Measurements from ENCODE around the gene DYNLT1.
"Not testable (repeated sequence)": the region's sequence is repeated elsewhere in the genome, so short reads cannot be mapped to it uniquely, and the experiment has no call there.

DYNLT1 gene

DNA sequence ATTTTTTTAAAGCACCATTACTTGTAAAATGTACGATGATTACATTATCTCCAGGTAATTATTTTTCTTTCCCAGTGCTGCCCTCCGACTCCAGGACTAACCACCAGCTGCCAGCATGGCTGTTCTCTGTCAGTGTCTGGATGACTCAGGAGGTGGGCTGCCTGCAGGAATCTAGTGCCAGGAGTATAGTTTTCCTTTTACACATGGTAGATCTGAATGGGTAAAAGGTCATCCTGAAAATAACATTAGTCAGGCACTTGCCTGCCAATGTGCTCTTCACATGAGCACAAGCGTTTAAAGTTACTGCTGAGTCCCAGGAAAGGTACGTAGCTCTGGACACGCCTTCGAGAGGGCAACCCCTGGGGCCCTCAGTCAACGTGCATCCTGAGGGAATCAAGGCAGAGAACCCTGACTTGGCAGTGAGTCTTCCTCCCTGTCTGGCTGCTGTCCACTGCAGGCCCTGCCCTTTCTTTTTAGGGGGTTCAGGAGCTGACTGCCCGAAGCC lies 2.4 kb downstream of the DYNLT1 start:
- DNase-seq (ENCODE audit: low spot score) = no peak

DNA sequence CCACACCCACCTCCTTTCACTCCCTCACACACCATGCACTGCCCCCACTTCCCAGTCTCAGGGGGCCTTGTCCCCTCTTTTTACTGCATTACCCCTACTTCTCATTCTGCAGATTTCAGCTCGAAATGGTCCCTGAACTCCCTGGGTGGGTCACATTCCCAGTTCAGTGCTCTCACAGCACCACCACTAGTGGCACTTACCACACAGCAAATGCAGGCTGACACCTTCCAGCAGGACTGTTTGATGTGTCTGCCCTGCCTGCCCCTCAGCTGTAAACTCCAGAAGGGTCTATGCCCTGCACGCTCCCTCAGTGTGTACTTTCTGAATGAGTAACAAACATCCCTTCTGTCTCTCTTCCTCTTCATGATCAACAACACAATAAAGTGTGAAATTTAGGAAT lies 4.0 kb downstream of the DYNLT1 start:
- no peak for DNase-seq (ENCODE audit: low spot score)

DNA sequence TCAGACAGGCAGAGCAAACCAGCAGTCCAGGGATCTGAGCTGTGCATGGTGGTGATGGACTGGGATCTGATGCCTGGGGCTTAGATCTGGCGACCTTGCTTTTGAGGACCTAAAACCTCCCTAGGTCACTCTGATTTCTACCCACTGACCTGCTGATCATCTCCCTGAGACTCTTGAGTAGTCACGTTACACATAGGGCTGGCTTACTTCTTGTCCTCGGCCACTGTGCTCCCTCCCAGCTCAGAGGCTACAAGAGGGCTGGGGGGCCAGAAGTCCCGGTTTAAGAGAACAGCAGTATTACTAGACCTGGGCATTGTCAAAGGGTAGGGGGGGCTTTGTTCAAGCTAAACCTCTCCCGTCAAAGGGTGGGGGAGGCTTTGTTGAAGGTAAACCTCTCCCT lies 5.5 kb downstream of the DYNLT1 start:
- DNase-seq (ENCODE audit: low spot score) = no peak

DNA sequence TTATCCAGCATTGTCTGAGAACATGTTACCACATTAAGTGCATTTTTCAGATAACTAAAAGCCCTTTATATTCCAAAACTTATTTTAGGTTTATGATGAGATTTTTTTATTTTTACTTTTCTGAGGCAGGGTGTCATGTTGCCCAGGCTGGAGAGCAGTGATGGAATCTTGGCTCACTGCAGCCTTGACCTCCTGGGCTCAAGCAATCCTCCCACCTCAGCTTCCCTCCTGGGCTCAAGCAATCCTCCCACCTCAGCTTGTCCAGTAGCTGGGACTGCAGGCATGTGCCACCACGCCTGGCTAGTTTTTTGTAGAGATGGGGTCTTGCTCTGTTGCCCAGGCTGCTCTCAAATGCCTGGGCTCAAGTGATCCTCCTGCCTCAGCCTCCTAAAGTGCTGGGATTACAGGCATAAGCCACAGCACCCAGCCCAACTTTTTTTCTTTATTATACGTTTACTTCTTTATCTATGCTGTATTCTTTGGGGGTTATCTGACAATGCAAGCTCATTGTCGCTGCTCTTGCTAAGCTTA lies 6.2 kb downstream of the DYNLT1 start:
- no peak for DNase-seq (ENCODE audit: low spot score)

DNA sequence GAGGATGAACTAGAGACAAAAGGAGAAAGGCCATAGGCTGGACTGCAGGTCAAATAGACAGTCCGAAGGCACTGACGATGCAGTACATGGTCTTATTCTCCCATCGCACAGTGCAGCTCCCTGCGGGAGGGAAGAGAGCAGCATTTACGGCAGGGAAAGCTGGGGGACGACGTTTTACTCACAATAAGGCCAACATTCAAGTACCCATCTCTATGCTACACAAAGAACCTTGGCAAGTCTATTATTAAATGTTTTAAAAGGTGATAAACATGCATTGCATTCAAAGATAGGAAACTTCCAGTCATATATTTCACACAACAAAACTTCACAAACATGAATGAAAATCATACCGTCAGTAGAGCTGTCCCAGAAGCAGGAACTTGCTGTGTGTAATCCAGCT lies 7.8 kb downstream of the DYNLT1 start:
- no peak for DNase-seq (ENCODE audit: low spot score)

DNA sequence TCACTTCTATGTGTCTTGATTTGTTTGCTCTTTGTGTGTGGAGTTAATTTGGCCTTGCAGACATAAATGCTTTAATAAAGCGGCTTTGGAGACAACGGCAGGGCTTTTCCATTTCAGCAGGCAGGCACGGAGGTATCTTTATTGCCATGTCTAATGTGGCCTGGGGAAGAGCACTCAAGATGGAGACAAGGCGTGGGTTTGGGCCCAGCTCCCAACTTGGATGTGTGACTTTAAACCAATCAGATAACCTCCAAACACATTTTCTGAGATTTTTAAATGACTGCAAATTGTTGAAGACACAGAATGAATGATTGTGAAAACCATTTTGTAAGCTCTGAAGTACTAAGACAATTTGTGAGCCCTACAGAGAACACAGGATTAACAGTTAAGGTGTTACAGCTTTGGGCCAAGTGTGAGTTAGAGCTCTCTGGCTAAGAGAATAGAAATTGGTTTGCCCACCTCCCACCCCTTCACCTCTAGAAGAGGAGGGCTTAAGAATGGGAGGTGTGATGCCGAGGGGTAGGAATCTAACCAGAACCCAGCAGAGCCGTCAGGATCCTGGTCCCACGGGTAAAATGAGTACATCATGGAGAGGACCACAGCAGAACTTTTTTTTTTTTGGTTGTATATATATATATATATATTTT lies 9.0 kb downstream of the DYNLT1 start:
- no peak for DNase-seq (ENCODE audit: low spot score)

DNA sequence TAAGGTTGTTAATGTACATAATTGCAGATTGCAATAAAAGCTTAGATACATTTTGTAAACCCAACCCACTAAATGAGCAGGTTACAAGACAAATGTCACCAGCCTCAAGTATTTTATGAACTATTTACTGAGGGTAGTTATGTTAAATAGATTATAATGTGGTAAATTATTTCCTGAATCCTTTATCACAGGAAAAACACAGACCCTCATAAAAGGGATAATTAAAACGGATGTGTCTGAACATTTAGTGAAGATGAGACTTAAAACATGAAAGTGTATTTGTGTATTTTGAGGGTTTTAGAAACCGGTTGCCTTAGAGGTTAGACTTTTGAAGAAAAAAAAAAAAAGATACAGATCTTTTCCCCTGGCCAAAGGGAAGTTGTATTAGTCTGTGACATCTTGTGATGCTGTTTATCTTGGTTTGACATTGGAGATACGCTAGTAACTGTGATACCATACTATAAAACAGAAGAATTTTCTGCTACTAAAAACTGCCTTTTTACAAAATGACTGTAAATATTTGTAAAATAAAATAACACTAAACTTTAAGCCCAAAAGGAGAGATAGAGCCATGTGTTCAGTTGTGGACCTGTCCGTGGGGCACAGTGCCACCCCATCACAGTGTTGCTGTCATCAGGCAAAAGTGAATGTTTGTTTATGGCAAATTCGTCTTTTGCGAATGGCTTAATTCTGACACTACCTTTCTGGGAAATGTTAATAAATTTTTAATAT lies 9.7 kb downstream of the DYNLT1 start:
- no peak for DNase-seq (ENCODE audit: low spot score)

DNA sequence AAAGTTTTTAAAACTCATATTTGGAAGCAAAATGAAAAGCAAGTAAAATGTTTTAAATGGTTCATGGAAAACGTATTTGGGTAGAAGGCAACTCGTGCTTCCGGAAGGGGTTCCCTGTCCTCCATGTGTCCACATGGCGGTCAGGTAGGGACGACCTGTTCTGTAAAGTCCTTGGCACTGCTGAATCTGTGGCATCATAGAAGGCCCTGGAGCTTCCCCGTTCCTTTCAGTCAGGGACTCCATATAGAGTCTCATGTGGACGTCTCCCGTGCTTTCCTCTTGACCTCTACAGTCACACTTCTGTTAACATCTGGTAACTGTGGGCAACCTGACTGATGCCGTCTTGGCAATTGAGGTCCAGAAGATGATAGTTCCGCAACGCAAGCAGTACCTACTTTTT lies 11.4 kb downstream of the DYNLT1 start:
- no peak for DNase-seq (ENCODE audit: low spot score)

DNA sequence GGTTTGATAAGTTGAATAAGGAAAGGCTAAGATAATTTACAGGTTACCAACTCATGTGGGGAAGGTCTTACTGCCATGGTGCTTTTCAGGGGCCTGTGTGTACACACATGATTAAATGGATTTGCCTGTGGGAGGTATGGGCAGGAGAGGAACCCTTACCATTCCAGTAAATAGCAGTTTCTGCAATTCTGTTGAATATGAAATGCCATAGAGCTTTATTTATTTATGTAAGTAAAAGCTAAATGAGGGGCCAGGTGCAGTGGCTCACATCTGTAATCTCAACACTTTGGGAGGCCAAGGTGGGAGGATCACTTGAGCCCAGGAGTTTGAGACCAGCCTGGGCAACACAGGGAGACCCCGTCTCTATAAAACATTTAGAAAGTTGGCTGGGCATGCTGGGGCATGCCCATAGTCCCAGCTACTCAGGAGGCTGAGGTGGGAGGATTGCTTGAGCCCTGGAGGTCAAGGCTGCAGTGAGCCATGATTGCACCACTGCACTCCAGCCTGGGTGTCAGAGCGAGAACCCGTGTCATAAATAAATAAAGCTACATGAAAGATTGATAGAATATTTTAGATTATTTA lies 11.9 kb downstream of the DYNLT1 start:
- DNase-seq (ENCODE audit: low spot score) = not testable (repeated sequence)

DNA sequence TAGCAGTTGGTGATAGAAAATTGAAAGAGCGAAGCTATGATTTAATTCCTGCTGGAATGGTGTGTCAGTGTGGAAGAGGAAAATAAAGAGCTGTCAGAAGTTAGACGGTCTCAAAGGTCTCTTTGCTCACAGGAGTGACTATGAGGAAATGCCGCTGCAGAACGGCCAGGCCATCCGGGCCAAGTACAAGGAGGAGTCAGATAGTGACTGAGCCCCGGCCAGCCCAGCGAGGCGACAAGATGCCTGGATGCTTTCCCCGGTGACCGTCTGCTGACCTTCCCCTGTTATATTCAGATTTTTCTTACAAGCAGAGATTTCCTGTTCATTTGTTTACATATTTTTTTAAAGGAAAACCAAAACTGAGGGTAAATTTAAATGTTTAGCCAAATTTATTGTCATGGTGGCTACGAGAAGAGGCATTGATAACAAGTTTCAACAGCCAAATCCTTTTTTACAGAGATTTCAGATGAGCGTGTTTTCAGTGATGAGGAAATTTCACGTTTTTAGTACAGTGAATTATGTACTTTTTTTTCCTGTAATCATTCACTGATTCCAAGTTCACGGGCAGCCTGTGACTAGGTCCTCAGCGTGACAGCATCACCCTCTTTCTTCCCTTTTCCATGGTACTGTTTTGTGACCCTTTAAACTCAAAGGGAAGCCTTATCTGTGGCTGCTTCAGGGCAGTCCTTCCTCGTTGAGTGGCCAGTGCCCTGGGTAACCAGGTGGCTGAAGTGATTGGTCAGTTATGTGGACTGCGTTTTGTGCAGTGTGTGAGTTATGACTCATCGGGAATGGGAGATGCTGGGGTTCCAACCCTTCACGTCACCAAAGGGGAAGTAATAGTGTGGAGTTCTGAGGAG lies 12.6 kb downstream of the DYNLT1 start:
- no peak for DNase-seq (ENCODE audit: low spot score)

DNA sequence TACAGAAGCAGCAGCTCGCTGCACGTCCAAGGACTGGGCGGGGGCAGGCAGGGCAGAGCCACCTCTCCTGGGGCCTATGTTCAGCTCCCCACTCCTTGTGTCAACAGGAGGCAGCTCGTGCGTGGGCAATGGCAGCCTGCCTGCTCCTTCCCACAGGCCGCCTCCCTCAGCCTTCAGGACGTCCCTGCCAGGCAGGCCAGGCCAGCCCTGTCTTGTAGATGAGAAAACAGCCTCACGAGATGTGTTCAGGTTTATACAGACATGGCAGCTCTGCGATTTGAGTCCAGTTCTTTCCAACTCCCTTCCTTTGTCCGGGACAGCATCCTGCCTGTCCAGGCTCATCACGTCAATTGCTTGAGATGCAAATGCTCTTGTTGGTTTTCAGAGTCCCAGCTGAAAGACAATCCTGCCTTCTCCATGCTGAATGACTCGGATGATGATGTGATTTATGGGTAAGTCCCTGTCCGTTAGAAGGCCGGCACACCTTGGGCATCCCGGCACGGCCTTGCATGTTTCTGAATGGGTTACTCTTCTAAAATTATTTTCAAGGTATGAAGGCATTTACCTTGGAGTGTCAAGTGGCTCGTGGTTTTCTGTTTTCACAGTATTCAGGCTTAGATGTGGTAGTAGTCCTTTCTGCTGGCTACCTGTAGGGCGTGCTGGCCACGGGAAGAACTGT lies 13.5 kb downstream of the DYNLT1 start:
- DNase-seq (ENCODE audit: low spot score) = no peak

DNA sequence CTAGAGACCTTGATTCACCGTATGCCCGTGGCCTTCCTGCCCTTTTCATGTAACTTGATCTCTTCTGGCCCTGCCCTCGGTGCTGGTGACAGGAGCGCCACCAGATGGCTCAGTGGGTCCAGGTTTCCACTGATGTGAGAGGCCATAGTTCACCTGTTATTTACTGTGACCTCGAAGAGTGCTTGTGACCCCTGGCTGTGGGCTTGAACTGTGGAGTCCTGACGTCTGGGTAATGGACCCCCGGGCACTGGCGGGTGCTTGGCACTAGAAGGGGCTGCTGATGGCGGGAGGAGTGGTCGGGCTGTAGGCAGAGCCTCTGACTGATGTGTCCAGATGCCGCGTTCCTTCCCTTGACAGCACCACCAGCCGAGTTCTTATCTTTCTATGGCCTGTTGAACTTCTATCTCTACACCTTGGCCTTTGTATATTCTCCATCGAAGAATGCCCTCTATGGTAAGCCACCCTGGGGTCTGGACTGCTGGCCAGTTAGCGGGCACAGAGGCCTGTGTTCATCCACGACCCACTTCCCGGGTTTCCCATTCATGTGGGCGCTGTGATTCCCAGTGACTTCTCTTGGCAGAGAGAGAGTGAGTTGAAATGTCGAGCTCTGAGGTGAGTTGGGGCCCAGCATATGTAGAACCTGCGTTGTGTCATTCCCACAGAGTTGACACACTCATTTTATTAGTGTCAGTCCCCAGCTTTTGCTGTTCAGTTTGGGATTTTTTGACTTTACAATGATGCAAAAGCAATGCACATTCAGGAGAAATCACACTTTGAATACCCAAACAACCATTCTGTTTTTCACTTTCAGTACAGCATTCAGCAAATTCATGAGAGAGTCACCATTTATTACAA lies 14.9 kb downstream of the DYNLT1 start:
- peak; percentile 11 for DNase-seq (ENCODE audit: low spot score)

DNA sequence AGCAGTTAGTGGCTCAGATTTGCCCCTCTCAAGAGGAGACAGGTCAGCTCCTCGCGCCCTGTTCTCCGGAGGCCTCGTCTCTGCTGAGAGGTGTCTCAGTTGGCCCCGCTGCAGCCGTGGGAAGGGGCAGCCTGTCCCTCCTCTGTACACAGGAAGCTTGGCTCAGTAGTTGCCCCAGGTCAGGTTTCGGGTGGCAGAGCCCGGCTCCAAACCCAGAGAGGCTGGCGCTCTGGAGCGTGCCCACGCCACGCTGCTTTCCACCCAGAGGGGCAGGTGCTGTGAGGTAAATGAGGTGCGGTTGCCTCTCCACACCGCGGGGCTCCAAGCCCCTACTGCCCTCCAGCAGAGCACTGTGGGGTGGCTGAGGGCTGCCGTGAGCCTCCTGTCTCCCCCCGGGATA lies 16.0 kb downstream of the DYNLT1 start:
- DNase-seq (ENCODE audit: low spot score) = no peak

DNA sequence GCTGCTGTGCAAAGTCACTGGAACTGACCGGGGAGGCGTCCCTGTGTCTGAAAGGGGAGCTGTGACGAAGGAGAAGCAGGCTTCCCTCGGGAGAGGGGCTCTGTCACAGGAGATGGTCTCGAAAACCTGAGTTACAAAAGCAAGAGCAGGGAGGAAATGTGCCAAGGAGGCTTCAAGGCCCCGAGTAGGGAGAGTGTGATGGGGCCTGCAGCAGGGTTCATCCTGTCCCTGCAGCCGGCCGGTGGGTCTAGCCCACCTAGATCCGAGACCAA lies 16.7 kb downstream of the DYNLT1 start:
- DNase-seq (ENCODE audit: low spot score) = no peak

DNA sequence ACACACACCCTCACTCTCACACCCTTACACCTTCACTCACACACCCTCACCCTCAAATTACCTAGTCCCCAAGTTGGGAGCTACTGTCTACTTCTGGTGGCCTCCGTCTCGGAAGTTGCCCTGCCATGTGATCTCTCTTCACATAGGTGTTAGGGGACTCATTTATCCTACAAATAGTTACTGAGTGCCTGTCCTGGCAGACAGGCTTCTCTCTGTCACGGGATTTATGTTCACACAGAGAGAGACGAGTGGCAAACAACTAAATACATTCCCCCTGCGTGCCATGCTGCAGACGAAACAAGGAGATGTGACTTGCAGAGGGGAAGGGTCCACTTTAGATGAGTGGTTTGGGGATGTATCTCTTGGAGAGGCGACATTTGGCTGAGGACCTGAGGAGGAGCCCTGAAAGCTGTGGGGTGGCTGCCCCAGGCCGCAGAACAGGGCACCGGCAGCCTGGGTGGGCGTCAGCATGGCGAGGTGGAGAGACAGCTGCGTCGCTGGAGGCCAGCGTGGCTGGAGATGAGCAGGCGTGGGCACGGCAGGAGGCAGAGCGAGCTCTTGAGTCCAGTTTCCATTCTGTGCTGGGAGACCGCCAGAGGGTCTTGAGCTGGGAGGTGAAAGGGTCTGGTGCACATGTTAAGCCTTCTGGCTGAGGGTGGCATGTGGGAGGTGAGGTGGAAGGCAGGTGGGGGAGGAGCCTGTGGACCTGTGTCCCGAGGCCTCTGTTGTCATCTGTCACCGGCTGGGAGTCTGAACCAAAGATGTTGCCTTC lies 17.2 kb downstream of the DYNLT1 start:
- no peak for DNase-seq (ENCODE audit: low spot score)

DNA sequence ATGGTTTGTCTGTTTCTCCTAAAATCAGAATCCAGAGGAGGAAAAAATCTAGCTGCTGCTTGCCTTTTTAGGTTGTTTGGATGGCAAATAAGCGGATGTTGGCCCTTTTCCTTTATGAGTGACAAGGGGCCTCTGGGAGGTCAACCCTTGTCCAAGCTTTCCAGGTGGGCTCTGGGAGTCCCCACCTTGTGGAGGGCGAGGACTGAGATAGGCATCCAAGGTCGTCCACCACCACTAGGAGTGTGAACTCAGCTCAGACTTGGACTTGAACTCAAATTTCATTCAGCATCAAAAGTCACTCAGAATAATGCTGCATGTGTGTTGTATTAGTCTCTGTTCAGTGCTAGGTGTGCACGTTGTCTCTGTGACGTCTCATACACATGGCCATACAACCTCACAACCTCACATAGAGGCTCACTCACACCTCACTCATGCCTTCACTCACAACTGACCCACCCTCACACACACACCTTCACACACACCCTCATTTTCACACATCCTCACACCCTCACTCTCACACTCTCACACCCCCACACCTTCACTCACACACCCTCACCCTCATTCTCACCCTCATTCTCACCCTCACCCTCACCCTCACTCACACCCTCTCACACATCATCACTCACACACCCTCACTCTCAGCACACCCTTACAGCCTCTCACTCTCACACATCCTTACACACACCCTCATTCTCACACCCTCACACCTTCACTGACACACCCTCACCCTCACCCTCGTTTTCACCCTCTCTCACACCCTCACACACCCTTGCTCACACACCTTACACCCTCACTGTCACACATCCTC lies 18.0 kb downstream of the DYNLT1 start:
- no peak for DNase-seq (ENCODE audit: low spot score)

DNA sequence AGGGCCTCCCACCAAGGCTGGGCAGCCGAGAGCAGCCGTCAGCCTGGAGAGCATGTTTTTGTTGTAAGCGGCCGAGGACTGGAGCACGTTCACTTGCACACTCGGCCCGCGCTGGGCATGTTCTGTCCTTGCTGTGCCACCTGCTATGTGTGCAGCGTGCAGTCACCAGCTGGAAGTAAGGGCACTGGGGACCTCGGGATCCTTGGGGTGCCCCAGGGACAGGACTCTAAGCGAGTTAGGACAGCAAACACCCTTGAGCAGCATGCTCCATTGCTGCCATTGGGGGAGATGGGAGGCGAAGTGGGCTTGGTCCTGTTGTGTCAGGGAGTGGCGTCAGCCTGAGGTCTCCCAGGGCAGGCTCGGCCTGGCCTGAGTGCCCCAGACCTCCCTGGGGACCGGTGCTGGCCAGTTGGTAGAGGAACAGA lies 18.6 kb downstream of the DYNLT1 start:
- no peak for DNase-seq (ENCODE audit: low spot score)

DNA sequence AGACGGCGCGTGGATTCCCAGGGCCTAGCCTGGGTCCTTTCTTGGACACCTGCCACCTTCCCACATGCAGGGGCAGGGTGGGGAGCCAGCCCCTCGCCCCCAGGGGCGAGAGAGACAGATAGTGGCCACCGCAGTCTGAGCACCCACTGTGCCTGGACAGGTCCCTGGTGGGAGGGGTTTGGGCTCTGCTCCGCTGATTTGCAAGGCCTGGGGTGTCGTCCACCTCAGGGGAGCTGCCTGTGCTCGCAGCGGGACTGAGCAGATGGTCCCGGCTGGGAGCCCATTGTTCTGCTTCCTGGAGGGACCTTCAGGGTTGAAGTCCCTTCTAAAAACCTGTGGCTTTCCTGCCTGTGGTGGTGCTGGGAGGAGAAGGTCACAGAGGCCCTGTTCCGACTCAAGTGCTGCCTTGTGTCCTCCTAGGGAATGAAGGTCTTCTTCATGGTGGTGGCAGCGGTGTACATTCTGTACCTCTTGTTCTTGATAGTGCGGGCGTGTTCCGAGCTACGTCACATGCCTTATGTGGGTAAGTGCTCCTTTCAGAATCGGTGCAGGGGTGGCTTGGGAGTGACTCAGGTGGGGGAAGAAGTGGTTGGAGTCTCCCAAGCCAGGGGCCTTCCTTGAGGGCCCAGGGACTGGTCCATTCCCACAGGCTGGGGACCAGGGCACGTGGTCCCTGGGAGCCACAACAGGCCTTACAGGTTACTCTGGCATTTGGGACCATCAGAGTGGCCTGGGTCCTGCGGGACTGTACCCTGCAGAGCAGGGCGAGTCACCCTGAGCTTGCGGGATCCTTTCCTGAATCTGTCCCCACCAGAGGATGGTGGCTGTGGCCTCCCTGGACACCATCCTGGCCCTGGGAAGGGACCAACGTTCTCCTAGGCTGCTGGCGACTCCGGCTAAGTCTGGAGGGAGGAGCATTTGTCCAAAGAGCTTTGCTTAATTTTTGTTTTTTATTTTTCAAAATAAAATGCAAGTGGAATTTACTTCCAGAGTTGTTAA lies 19.6 kb downstream of the DYNLT1 start:
- DNase-seq (ENCODE audit: low spot score) = no peak

Data from SW480 (cell line).